ENCODE measurements around the gene CTDSP2.
"Not testable (repeated sequence)": the region's sequence is repeated elsewhere in the genome, so short reads cannot be mapped to it uniquely, and the experiment has no call there.

The CTDSP2 gene

GRCh38 chr12:57886542-57886941, 40.0 kb upstream of the CTDSP2 start:
- no peak overlapping the region for H3K4me3 ChIP-seq (ENCODE audit: low read depth, low read length)
- TF ChIP-seq, protein P1, sequence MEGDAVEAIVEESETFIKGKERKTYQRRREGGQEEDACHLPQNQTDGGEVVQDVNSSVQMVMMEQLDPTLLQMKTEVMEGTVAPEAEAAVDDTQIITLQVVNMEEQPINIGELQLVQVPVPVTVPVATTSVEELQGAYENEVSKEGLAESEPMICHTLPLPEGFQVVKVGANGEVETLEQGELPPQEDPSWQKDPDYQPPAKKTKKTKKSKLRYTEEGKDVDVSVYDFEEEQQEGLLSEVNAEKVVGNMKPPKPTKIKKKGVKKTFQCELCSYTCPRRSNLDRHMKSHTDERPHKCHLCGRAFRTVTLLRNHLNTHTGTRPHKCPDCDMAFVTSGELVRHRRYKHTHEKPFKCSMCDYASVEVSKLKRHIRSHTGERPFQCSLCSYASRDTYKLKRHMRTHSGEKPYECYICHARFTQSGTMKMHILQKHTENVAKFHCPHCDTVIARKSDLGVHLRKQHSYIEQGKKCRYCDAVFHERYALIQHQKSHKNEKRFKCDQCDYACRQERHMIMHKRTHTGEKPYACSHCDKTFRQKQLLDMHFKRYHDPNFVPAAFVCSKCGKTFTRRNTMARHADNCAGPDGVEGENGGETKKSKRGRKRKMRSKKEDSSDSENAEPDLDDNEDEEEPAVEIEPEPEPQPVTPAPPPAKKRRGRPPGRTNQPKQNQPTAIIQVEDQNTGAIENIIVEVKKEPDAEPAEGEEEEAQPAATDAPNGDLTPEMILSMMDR (IDR thresholded peaks at IDR 0.05; ENCODE audit: low read depth, low read length), result no peak

GRCh38 chr12:57885207-57885606, 38.7 kb upstream of the CTDSP2 start:
- H3K4me3 ChIP-seq (ENCODE audit: low read depth, low read length), result no peak overlapping the region
- TF ChIP-seq, protein P1 (IDR thresholded peaks at IDR 0.05; ENCODE audit: low read depth, low read length), result no peak

DNA sequence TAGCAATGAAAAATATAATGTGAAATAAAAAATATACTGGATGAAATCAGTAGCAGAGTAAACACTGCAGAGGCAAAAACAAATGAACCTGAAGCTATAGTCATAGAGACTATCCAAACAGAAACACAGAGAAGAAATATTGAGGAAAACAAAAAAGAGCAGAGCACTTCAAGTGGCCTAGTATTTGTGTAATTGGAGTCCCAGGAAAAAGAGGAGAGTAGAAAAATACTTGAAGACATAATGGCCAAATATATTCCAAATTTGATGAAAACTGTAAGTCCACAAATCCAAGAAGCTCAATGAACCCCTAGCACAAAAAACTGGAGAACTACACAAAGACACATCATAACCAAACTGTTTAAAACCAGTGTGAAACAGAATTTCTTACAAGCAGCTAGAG, 37.2 kb upstream of the CTDSP2 start:
- TF ChIP-seq, protein P1 (IDR thresholded peaks at IDR 0.05; ENCODE audit: low read depth, low read length), result no peak
- no peak overlapping the region for H3K4me3 ChIP-seq (ENCODE audit: low read depth, low read length)

DNA sequence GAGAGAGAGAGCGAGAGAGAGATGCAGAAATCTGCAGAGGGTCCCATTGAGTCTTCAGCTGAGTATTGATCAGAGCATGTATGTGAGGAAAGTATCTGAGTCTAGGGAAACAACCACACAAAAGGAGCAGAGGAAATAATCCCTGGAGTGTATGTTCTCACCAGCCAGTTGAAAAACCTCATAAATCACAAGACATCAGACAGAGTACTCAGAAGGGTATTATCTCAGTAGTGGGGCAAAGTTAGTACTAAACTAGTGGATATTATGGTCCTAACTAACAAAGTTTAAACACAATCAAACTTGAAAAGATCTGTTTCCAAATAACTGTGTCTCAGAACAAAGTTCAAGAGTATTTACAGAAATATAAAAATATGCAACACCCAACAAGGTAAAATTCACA, 36.5 kb upstream of the CTDSP2 start:
- TF ChIP-seq, protein P1 (IDR thresholded peaks at IDR 0.05; ENCODE audit: low read depth, low read length), result no peak
- no peak overlapping the region for H3K4me3 ChIP-seq (ENCODE audit: low read depth, low read length)

GRCh38 chr12:57882575-57882974, 36.0 kb upstream of the CTDSP2 start:
- TF ChIP-seq, protein P1 (IDR thresholded peaks at IDR 0.05; ENCODE audit: low read depth, low read length), result no peak
- H3K4me3 ChIP-seq (ENCODE audit: low read depth, low read length), result no peak overlapping the region

GRCh38 chr12:57881475-57881874, 34.9 kb upstream of the CTDSP2 start:
- no peak overlapping the region for H3K4me3 ChIP-seq (ENCODE audit: low read depth, low read length)
- TF ChIP-seq, protein P1 (IDR thresholded peaks at IDR 0.05; ENCODE audit: low read depth, low read length), result no peak

- not testable (repeated sequence) for H3K4me3 ChIP-seq (ENCODE audit: low read depth, low read length)
These were observed 34.5 kb upstream of the CTDSP2 start for GRCh38 chr12:57881035-57881434.

DNA sequence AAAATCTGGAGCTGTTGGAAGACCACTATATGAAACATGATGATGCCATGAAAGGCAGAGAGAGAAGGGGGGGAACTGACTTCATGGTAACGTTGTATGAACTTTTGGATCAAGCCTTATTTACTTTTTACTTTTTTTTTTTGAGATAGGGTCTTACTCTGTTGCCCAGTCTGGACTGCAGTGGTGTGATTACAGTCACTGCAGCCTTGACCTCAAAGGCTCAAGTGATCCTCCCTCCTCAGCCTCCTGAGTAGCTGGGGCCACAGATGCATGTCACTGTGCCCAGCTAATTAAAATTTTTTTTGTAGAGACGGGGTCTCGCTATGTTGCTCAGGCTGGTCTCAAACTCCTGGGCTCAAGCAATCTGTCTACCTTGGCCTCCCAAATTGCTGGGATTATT, 31.3 kb upstream of the CTDSP2 start:
- H3K4me3 ChIP-seq (ENCODE audit: low read depth, low read length), result no peak overlapping the region
- TF ChIP-seq, protein P1 (IDR thresholded peaks at IDR 0.05; ENCODE audit: low read depth, low read length), result no peak
